ENCODE results near the gene UBE2J2.
"Not testable (repeated sequence)": the region's sequence is repeated elsewhere in the genome, so short reads cannot be mapped to it uniquely, and the experiment has no call there.

UBE2J2 gene

DNA sequence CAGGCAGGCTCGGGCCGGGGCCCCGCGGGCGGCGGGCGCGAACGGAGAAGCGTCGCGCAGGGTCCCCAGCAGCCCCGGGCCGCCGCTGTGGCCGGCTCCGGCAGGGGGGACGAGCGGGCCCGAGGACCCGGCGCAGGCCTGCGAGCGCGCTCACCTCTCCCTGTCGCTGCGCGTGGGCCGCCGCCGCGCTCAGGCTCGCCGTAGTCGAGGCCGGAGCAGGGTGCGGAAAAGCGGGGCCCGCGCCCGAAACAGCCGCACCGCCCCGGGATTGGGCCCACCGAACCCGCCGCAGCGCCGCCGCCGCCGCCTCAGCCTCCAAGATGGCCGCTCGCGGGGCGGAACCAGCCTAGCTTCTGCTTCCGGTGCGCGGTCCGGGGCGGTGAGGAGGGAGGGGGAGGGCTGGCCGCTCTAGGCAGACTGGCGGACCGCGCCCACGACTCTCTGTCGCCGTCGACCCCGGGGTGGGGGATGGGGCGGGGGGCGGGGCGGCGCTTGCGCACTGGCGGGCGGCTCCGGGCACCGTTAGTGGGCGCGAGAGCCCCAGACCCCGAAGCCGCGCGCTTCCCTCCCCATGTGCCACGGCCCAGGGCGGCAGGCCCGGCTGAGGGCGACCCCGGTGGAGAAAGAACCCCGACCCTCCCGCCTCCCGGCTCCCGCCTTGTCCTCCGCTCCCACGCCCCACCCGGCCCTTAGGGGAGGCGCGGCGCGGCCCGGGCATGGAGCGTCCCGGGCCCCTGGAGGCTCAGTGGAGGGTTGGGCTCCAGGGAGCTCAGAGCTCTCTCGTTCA, at the start of gene UBE2J2:
Gene UBE2J2 (minus strand): TSS at position 343 of the 787 bp plus-strand sequence. CDS start 5,862 bp downstream, outside the sequence.
- peak; percentile 26; the same call in 1 of the 2 replicates for TF ChIP-seq POLR2A (IDR thresholded peaks at IDR 0.05; ENCODE audit: low read depth, low read length)
- FAIRE-seq (no peak), DNase-seq (ENCODE audit: insufficient read length, low spot score) (peak; percentile 77)

DNA sequence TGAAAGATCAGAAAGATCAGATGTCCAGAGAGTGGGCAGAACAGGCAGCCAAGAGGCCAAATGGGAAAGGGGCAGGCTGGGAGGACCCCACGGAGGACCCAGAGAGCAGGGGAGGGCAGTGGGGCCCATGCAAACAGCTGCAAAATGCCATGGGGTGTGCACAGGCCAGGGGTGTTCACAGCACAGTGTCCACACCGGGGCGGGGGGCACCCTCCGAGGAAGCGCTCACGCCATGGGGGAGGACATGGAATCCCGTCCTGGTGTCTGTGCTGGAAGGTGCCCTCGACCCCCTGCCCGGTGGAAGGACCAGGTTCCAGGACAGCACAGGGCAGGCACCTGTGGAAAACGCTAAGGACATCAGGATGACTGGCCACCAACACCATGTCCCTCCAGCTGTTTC, 49.3 kb upstream of the UBE2J2 start:
- FAIRE-seq, result no peak
- no peak for DNase-seq (ENCODE audit: insufficient read length, low spot score)
- TF ChIP-seq POLR2A (IDR thresholded peaks at IDR 0.05; ENCODE audit: low read depth, low read length), result no peak

DNA sequence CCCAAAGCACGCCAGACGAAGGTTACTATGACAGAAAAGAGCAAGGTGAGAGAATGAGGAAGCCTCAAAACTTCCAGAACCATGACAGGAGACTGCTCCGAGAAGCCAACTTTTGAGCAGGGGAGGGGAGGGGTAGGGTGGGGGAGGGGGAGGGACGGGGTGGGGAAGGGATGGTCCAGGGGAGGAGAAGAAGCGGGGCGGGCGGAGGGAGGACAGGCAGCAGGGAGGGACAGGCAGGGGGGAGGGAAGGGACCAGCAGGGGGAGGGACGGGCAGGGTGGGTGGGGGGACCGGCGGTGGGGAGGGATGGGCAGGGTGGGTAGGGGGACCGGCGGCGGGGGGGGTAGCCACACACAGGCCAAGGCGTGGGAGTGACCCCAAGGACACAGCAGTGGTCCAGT, 48.8 kb upstream of the UBE2J2 start:
- FAIRE-seq (no peak), DNase-seq (ENCODE audit: insufficient read length, low spot score) (no peak)
- TF ChIP-seq POLR2A (IDR thresholded peaks at IDR 0.05; ENCODE audit: low read depth, low read length), result no peak

GRCh38 chr1:1321477-1321876, 47.8 kb upstream of the UBE2J2 start:
- DNase-seq (ENCODE audit: insufficient read length, low spot score), result no peak
- no peak for FAIRE-seq
- TF ChIP-seq POLR2A (IDR thresholded peaks at IDR 0.05; ENCODE audit: low read depth, low read length), result no peak

DNA sequence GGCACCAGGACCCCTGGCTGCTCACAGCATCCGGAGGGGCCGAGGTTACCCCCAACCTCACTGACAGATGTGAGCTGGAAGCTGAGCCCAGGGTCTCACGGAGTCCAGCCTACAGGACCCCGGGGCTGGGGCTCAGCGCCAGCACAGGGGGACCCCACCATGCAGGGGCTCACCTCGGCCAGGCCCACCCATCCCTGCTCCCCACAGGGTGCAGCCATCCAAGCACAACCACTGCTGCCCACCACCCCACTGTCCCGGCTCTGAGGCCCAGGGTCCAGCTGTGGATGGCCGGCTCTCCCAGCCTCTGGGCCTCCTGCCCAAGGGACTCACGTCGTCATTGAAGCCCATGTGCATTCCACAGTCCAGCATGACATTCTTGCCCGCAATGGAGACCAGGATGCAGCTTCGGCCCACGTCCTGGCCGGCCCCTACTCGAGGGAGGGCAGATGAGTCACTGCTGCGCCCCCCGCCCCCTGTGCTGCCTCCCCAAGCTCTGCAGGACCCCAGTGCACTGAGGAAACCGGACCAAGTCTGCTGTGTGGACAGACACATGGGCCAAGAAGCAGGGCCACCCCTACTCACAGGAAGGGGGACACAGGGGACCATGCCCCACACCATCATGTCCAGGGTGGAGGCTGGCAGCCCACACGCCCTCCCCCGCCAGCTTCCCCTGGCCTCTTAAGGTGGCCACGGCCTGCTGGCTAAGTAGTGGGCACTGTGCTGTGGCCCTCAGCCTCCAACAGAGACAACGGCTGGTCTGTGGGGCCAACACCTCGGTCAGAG, 47.2 kb upstream of the UBE2J2 start:
- no peak for TF ChIP-seq POLR2A (IDR thresholded peaks at IDR 0.05; ENCODE audit: low read depth, low read length)
- DNase-seq (ENCODE audit: insufficient read length, low spot score), result no peak
- no peak for FAIRE-seq

DNA sequence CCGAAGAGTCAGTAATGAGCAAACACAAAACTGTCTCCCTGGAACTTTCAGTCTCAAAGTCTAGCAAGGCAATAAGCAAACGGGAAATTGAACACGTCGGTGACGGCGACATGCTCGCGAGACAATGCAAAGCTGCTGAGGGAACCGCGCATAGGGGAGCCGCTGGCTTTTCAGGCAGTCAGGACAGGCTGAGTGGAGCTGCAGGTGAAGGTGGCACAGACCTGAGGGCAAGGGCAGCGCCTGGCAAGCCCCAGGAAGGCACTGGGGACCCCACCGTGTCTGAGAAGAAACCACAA, 45.9 kb upstream of the UBE2J2 start:
- no peak for DNase-seq (ENCODE audit: insufficient read length, low spot score)
- TF ChIP-seq POLR2A (IDR thresholded peaks at IDR 0.05; ENCODE audit: low read depth, low read length), result no peak
- no peak for FAIRE-seq

DNA sequence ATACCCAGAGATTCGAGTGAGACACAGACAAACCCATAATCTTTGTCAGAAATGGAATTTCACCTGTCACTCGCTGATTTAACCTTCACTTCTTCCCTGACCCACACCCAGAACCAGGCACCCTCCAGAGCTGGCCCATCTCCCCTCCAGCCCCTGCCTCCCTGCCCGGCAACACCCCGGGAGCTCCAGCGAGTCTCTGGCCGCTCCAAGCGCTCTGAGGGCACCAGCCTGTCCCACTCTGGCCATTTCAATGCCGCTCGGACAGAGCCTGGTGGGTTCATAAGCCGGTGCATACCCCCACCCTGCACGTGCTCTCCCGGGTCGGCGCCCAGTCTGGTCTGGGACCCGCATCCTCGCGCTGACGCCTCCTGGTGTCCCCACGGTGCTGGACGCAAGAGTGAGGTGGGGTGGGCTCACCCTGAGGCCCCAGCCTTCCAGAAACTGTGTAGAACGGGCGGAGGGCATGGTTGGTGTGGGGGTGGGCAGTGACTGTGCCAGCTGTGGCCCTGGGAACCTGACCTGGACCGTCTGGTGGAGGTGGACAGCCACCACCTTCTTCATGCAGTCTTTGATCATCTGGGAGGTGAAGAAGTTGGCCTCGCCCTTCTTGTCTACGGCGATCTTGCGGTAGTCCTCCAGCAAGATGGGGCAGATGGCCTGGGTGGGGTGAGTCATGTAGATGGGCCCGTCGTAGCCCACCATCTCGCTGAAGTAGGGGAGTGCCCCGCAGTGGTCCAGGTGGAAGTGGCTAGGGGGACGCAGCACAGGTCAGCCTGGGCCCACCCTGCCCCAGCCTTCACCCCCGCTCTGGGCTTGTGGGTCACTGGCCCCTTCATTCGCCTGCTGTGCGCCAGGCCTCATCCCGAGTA, 45.4 kb upstream of the UBE2J2 start:
- no peak for TF ChIP-seq POLR2A (IDR thresholded peaks at IDR 0.05; ENCODE audit: low read depth, low read length)
- DNase-seq (ENCODE audit: insufficient read length, low spot score) (no peak), FAIRE-seq (no peak)

GRCh38 chr1:1318131-1318652, 44.5 kb upstream of the UBE2J2 start:
- TF ChIP-seq POLR2A (IDR thresholded peaks at IDR 0.05; ENCODE audit: low read depth, low read length), result no peak
- DNase-seq (ENCODE audit: insufficient read length, low spot score) (no peak), FAIRE-seq (peak; percentile 78)

DNA sequence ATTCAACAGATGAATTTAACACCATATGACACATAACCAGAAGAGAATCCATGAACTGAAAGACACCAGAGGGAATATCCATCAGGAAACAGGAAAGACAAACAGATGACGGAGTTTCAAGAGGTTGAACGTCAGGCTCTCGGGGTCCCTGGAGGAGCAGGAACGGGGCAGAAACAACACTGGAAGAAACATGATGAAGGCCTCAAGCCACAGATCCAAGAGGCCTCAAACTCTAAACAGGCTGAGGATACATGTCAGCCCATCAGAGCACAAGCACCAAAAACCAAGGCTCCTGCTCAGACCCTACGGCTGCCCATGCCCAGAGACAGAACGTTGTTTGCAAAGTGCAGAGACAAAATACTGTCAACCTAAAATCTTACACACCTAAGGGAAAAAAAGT, 43.8 kb upstream of the UBE2J2 start:
- FAIRE-seq (no peak), DNase-seq (ENCODE audit: insufficient read length, low spot score) (no peak)
- no peak for TF ChIP-seq POLR2A (IDR thresholded peaks at IDR 0.05; ENCODE audit: low read depth, low read length)

GRCh38 chr1:1316199-1316598, 42.5 kb upstream of the UBE2J2 start:
- FAIRE-seq; DNase-seq (ENCODE audit: insufficient read length, low spot score): not testable (repeated sequence)

DNA sequence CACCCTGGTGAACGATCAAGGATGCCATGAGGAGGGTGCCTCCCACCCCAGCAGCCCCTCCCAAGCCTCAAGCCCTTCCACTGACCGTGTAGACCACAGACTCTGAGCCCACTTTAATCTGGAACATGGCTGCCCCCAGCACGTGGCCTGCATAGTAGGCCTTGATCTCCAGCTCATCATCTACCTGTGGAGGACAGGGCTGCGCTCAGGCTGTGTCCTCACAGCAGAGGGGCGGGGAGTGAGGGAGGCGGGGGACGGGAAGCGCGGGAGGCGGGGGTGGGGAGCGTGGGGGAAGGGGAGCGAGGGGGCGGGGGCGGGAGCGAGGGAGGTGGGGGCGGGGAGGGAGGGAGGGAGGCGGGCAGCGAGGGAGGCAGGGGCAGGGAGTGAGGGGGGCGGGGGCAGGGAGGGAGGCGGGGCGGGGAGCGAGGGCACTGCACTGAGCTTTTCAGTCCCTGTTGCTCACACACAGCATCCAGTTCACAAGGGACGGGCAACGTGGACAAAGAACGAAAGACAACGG, 41.8 kb upstream of the UBE2J2 start:
- no peak for DNase-seq (ENCODE audit: insufficient read length, low spot score)
- no peak for FAIRE-seq
- no peak for TF ChIP-seq POLR2A (IDR thresholded peaks at IDR 0.05; ENCODE audit: low read depth, low read length)

DNA sequence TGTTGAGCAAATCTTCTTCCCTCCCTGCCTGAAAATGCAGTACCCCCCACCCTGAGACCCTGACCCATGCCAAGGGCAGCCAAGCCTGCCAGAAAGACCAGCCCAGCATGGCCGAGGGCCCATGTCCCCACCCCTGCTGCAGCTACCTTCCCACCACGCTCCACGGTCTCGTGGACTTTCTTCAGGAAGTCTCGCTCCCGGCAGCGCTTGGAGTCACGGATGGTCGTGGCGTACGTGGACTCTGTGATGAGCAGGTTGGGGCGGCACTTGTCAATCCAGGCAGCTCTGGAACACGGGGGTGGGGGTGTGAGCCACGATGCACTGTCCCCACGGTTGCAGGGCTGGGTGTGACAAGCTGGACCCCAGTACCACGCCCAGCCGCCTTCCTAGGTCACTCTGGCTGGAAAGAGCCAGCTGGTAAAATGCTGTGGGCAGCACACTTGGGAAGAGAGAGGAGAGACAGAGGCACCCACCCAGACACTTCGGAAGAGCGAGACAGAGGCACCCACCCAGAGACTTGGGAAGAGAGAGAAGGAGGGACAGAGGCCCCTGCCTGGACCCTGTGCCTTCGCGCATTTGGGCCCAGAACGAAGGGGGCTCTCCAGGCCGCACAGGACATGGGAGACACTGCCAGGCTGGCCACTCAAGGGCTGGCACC, 41.2 kb upstream of the UBE2J2 start:
- no peak for TF ChIP-seq POLR2A (IDR thresholded peaks at IDR 0.05; ENCODE audit: low read depth, low read length)
- DNase-seq (ENCODE audit: insufficient read length, low spot score) (no peak), FAIRE-seq (no peak)

- no peak for TF ChIP-seq POLR2A (IDR thresholded peaks at IDR 0.05; ENCODE audit: low read depth, low read length)
- DNase-seq (ENCODE audit: insufficient read length, low spot score) (no peak), FAIRE-seq (no peak)
These were observed 40.6 kb upstream of the UBE2J2 start for GRCh38 chr1:1314237-1314586.
